Activated naive CD4-positive, alpha-beta T cell (primary cell): ENCODE data around the gene ENC1.

ENCODE experiments used
- DNase-seq, 4 experiments: peaks; one replicate each; lab custom pipeline; 2025; lab: John Stamatoyannopoulos, UW

Gene ENC1

GRCh38 chr5:74655716-74656115, 15.2 kb upstream of the ENC1 start:
- DNase-seq = no peak

- DNase-seq = no peak
Observed at GRCh38 chr5:74655206-74655605, 14.7 kb upstream of the ENC1 start.

- DNase-seq = no peak
Observed at GRCh38 chr5:74653991-74654390, 13.5 kb upstream of the ENC1 start.

GRCh38 chr5:74652576-74652975, 12.0 kb upstream of the ENC1 start:
- no peak for DNase-seq

GRCh38 chr5:74651710-74652109, 11.2 kb upstream of the ENC1 start:
- DNase-seq = no peak

GRCh38 chr5:74649421-74649973, 9.0 kb upstream of the ENC1 start:
- no peak for DNase-seq

GRCh38 chr5:74648835-74649293, 8.3 kb upstream of the ENC1 start:
- no peak for DNase-seq

GRCh38 chr5:74647096-74647495, 6.6 kb upstream of the ENC1 start:
- DNase-seq = no peak

- DNase-seq = no peak
Observed at GRCh38 chr5:74643111-74643562, 2.6 kb upstream of the ENC1 start.

- DNase-seq = no peak
Observed at GRCh38 chr5:74642543-74642863, 2.0 kb upstream of the ENC1 start.

GRCh38 chr5:74641735-74642542, 1.4 kb upstream of the ENC1 start:
- DNase-seq = peak in 1 of 4 experiments; percentile 14

- DNase-seq = peak in 1 of 4 experiments; percentile 19
Observed at GRCh38 chr5:74640954-74641734, 616 bp upstream of the ENC1 start.

- peak; percentile 5 to 24 (median 8) for DNase-seq
Observed at GRCh38 chr5:74639807-74640449, 600 bp downstream of the ENC1 start.

- no peak for DNase-seq
Observed at GRCh38 chr5:74638970-74639806, 1.3 kb downstream of the ENC1 start.

GRCh38 chr5:74638544-74638969, 2.0 kb downstream of the ENC1 start:
- DNase-seq = no peak

- DNase-seq = no peak
Observed at GRCh38 chr5:74636552-74636951, 4.0 kb downstream of the ENC1 start.

GRCh38 chr5:74636149-74636548, 4.4 kb downstream of the ENC1 start:
- no peak for DNase-seq

- no peak for DNase-seq
Observed at GRCh38 chr5:74634611-74635286, 5.8 kb downstream of the ENC1 start.

GRCh38 chr5:74633695-74634094, 6.8 kb downstream of the ENC1 start:
- no peak for DNase-seq

GRCh38 chr5:74632947-74633356, 7.6 kb downstream of the ENC1 start:
- no peak for DNase-seq
